GM21576 (cell line): ENCODE results near the gene QSOX1.
"Not testable (repeated sequence)": the region's sequence is repeated elsewhere in the genome, so short reads cannot be mapped to it uniquely, and the experiment has no call there.

Experiments used
- ATAC-seq: cut with Tn5 transposase; IDR thresholded peaks from one replicate; pipeline ENCODE4 v1.9.1; 2021; ENCODE audit warnings: mild to moderate bottlenecking, moderate library complexity; ENCODE audit not compliant: unreplicated experiment

Gene QSOX1

GRCh38 chr1:180154325-180155181, at the start of gene QSOX1:
QSOX1 (plus strand) TSS chr1:180154869; CDS start chr1:180154908, 39 bp downstream.
- ATAC-seq: peak; percentile 91

- ATAC-seq: no peak
Measured at GRCh38 chr1:180112091-180112490, 42.6 kb upstream of the QSOX1 start.

GRCh38 chr1:180112984-180113647, 41.6 kb upstream of the QSOX1 start:
- ATAC-seq: no peak

GRCh38 chr1:180114396-180114945, 40.2 kb upstream of the QSOX1 start:
- no peak for ATAC-seq

GRCh38 chr1:180116964-180117763, 37.5 kb upstream of the QSOX1 start:
- ATAC-seq: no peak

GRCh38 chr1:180117764-180118116, 36.9 kb upstream of the QSOX1 start:
- no peak for ATAC-seq

- ATAC-seq: no peak
Measured at GRCh38 chr1:180119837-180120236, 34.8 kb upstream of the QSOX1 start.

GRCh38 chr1:180123463-180123936, 31.2 kb upstream of the QSOX1 start:
- ATAC-seq: no peak

- no peak for ATAC-seq
Measured at GRCh38 chr1:180130651-180131050, 24.0 kb upstream of the QSOX1 start.

GRCh38 chr1:180131510-180131909, 23.2 kb upstream of the QSOX1 start:
- no peak for ATAC-seq

- no peak for ATAC-seq
Measured at GRCh38 chr1:180133193-180133592, 21.5 kb upstream of the QSOX1 start.

- ATAC-seq: not testable (repeated sequence)
Measured at GRCh38 chr1:180133688-180134087, 21.0 kb upstream of the QSOX1 start.

GRCh38 chr1:180135535-180135934, 19.1 kb upstream of the QSOX1 start:
- ATAC-seq: no peak

- no peak for ATAC-seq
Measured at GRCh38 chr1:180136331-180136967, 18.2 kb upstream of the QSOX1 start.

- no peak for ATAC-seq
Measured at GRCh38 chr1:180136968-180137356, 17.7 kb upstream of the QSOX1 start.

- no peak for ATAC-seq
Measured at GRCh38 chr1:180137776-180138175, 16.9 kb upstream of the QSOX1 start.

GRCh38 chr1:180141381-180141934, 13.2 kb upstream of the QSOX1 start:
- no peak for ATAC-seq

- no peak for ATAC-seq
Measured at GRCh38 chr1:180143359-180143758, 11.3 kb upstream of the QSOX1 start.

GRCh38 chr1:180144659-180145357, 9.9 kb upstream of the QSOX1 start:
- no peak for ATAC-seq

GRCh38 chr1:180145446-180145845, 9.2 kb upstream of the QSOX1 start:
- no peak for ATAC-seq
